NOMO-1 (cell line): Measurements from ENCODE around the gene PADI1.
"Not testable (repeated sequence)": the region's sequence is repeated elsewhere in the genome, so short reads cannot be mapped to it uniquely, and the experiment has no call there.

Source experiments
- DNase-seq, 2 experiments: peaks; one replicate each; lab custom pipeline; 2025; ENCODE audit not compliant: unreplicated experiment in 2 of 2; lab: John Stamatoyannopoulos, UW

PADI1 gene

DNA sequence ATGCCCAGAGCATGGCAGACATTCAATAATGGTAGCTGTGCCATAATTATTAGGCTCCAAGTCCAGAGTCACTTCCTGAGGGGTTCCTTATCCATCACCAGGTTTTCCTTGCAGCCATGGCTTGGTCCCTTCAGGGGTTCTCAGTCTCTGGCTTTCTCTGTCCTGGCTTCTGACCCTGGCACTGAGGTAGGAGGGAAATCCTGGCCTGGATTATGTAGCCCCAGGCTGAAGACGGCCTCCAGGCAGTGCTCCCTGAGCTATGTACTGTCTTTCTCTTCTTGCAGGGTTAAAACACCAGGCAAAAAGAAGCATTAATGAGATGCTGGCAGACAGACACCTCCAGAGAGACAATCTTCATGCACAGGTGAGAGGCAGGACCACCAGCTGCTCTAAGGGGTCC lies 34.5 kb downstream of the PADI1 start:
- DNase-seq = peak; percentile 71 to 86

DNA sequence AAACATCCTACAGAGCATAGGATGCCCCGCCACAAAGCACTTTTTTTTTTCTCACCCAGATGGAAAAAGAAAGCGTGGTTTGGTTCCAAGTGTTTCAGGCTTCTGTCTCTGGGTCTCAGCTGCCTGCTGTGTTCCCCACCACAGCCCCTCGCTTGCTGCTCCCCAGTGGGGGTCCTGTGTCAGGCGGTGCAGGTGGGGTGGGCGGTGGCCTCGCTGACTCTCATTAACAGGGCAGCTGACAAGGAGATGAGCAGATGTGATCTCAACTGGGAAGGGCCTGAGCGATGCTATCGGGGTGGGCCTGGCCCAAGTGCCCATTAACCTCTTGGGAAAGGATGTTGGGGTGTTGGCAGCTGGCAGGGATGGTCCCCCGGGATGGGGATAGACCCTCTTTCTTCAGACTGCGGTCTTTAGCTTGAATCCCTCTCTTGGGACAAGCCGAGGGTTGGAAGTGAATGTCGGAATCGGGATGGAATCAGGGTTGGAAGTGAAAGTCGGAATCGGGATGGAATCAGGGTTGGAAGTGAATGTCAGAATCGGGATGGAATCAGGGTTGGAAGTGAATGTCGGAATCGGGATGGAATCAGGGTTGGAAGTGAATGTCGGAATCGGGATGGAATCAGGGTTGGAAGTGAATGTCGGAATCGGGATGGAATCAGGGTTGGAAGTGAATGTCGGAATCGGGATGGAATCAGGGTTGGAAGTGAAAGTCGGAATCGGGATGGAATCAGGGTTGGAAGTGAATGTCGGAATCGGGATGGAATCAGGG lies 36.3 kb downstream of the PADI1 start:
- not testable (repeated sequence) for DNase-seq

GRCh38 chr1:17241780-17242074 lies 36.8 kb downstream of the PADI1 start:
- DNase-seq = not testable (repeated sequence)

- no peak for DNase-seq
Measured at GRCh38 chr1:17243274-17243673, 38.3 kb downstream of the PADI1 start.

DNA sequence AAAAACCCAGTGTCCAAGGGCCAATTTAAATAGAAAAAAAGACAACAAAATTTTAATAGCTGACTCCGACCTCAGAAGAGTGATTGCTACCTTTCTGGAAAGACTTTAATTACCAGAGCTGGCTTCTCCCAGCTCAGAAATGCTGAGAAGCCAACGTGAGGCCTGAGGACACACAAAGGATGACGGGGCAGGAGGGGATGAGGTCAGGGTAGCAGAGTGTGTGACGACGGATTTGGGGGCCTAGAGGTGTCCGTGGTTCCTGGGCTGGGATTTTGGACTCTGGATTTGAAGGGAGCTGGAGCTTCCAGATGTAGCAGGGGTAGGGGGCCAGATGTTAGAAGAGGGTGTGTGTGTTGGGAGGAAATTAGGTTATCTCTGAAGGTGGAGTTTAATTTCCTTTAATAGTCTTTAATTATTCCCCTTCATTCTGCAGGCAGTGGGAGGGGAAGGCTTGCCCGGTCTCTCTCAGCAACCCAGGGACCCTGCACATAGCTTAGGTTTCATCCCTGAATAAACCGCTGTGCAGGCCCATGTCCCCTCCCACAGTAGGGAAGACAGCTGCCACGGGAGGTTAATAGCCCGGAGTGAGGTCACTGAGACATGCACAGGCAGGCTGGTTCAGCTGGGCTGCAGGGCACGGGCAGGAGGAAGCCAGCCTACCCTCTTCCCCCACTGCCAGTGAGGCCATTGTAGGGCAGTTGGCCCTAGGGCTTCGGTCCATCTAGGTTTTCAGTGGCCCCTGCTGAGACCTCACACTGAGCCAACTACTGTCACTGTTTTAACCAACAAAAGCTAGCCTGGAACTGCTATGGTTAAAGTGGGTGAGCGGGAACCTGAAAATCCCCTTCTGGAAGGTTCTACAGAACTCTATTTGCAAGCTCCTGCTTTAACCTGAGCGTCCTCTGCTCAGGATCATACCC lies 40.2 kb downstream of the PADI1 start:
- no peak for DNase-seq

DNA sequence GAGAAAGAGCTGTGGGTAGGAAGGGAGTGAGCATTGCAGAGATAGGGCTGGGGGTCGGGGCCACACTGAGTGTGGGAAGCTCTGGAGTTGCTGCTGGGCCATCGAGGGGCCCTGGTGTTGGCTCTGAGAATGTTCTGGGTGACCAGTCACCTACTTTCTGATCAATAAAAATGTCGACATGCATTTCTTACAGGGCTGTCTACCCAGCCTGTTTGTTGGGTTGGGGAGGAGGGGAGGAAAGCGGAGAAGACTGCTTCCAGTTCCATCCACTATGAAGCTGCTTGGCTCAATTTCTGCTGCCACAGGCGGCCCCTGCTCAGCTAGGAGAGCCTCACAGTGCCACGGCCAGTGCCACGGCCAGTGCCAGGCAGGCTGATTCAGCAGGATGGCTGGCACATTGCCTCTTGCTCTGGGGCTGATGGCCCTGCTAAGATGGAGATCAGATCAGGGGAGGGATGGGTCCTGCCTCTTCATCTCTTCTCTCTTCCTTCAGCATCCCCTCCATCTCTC lies 40.9 kb downstream of the PADI1 start:
- no peak for DNase-seq

DNA sequence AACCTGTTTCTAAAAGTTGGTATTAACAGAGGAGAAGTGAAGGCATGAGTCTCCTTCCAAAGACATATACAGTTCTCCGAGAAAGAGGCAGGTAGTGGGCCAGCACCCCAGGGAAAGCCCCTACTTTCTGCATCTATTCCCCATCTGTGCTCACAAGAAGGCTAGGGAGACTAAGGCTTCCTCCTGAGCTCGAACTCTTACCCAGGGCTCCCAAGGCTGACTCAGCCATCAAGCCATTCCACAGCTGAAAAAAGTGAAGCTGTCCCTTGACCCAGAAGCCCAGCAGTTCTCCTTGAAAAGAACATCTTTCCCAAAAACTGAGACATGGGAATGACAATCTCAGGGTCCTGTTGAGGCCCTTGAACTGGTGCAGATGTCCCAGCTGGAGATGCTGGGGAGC lies 42.0 kb downstream of the PADI1 start:
- no peak for DNase-seq

GRCh38 chr1:17248781-17249180 lies 43.9 kb downstream of the PADI1 start, which contains the start of gene PADI3:
Gene PADI3, plus strand, starts transcription at chr1:17249098. Its CDS starts 40 bp downstream, at chr1:17249138.
- no peak for DNase-seq

DNA sequence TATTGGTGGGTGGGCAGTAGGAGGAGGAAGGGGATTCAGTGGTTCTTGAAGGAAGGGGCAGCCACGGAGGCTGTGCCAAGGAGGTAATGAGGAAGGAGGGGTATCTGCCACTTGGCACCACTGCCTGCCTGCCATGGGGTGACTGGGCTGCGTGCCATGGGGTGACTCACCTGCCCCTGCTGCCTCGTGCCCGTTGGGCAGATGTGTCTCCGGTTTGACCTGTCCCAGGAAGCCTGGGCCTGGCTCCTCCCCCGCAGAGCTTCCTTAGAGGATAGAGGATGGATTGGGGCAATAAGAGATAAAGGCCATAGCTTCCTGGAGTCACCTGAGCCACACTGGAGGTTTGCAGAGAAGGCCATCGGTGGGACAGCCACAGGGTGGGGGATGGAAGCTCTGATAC lies 45.7 kb downstream of the PADI1 start:
- no peak for DNase-seq

DNA sequence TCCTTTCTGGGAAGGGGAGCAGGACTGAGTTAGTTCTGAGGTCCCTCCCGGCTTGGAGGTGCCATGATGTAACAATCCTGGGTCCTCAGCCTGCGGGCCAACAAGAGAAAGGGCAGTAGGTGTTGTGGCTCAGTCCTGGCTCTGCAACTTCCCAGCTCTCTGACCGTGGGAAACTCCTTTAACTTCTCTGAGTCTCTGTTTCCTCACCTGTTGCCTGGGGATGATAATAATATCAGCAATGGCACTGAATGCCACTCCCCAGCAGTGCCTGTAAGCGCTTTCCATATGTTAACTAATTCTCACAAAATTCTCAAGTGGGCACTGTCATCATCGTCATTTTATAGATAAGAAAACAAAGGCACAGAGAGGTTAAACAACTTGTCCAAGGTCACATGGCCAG lies 46.3 kb downstream of the PADI1 start:
- DNase-seq = no peak

DNA sequence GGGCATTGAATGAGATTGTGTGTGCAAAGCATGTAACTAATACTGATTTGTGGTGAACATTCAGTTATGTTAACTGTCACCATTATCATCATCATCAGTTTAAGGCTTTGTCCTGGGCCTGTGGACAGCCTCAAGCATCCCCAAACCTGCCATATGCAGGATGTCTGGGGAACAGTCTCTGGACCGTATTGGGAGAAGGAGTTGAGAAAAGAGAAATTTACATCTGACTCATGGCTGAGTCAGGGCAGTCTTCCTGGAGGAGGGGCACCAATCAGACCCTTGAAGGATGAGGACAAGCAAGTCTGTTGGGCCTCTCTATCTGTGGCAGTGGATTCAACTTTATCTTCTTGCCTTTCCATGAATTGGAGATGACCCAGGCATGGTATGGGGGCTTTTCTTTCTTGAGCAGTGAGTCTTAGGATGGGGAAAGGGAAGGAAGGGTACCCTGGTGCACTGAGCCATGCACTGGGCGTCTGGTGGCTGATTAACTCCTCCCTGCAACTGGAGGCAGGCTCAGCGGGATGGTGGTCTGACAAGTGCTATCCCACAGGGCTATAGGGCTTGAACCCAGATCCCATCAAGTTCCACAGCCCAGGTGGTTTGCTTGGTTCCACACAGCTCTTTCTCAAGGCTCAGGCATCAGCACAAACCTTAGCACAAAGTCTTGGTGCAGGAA lies 46.9 kb downstream of the PADI1 start:
- DNase-seq = no peak

DNA sequence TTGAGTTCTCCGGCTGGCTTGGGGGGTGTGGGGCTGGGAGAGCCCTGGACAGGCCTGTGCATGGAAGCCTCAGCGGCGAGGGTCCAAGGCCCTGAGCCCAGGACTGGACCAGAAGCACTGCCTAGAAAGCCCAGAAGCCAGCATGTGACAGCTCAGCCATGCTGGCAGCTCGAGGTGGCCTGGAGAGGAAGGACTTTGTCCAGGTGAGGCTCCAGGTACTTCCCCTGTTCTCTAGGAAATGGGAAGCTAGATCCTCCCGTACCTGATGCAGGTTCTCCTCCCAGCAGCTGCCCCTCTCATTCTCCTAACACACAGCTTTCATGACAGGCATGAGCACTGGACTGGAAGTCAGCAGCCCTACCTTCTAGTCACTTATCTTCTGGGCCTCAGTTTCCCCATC lies 50.4 kb downstream of the PADI1 start:
- DNase-seq = no peak

GRCh38 chr1:17258116-17258757 lies 53.3 kb downstream of the PADI1 start:
- DNase-seq = no peak

DNA sequence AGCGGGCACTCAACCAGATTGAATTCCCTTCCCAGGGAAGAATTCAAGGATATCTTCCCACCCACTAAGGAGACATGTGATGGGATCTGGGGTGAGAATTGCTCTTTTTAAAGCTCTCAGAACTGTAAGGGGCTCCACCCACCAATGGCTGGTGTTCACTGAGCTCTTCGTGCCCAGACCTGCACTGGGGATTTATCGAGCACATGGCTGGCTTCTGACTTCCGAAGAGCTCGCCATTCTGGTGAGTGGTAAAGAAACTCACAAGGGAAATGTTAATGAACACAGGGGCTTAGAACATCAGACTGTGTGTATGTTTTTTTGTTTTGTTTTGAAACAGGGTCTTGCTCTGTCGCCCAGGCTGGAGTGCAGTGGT lies 53.8 kb downstream of the PADI1 start:
- DNase-seq = no peak

DNA sequence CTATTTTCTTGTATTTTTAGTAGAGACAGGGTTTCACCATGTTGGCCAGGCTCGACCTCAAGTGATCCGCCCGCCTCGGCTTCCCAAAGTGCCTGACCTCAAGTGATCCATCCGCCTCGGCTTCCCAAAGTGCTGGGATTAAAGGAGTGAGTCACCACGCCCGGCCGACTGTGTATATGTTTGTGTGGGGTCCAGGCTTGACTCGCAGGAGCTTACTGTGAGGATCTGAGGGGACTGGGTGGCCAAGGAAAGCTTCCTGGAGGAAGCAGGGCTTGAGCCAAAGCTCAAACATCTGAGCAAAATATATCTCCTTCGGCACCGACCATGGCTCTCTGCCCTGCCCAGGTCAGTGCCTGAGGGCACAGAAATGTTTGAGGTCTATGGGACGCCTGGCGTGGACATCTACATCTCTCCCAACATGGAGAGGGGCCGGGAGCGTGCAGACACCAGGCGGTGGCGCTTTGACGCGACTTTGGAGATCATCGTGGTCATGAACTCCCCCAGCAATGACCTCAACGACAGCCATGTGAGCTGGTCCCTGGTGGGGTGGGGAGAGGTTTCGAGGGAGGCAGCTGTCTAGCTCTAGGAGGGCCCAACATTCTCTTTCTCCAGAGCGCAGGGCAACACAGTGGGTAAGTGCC lies 54.4 kb downstream of the PADI1 start:
- DNase-seq = no peak

DNA sequence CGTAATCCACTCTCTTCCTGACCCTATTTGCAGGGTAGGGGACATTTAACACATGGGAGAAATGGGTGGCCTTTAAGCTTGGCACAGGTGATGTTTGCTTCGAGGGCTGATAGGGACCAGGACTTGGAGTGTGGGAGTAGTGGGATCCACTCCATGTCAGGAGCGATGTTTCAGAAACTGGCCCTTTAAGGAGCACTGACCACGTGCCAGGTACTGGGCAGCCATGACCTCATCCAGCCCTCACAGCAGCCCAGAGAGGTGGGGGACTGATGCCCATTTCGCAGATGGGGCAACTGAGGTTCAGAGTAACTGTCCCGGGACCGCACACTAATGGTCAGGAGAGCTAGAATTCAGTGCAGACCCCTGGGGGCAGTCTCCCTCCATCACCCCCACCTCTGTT lies 55.3 kb downstream of the PADI1 start:
- no peak for DNase-seq

DNA sequence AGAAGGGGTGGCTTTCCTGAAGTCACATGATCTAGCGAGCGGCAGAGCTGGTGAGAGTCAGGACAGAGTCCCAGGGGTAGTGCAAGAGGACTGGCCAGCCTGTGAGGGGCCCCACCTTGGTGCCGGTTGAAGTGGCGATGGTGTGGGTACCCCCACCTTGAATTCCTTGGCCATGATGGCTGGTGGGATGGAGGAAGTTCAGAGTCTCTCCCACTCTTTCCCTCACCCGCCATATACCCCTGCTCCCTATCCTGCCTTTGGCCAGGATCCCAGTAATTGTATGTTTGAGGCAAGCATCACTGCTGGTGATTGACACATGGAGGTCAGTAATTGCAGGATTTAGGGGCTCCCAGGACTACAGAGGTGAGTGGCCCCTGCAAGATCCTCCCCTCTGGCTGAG lies 55.8 kb downstream of the PADI1 start:
- DNase-seq = no peak

DNA sequence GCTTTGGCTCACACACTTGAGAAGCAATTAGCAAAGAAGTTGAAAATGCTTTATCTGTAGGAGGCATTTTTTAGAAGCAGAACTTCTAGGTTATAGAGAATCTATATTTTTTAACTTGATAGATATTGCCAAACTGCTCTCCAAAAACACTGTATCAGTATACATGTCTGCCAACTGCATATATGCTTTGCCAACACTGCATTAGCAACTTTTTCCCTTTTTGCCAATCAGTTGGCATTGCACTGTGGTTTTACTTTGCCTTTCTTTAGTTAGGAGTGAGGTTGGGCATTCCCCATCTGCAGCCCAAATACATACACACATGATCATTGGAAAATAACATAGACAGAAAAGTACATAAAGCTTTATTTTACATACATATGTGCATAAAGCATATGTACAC lies 59.0 kb downstream of the PADI1 start:
- DNase-seq = no peak

- DNase-seq = no peak
Measured at GRCh38 chr1:17264470-17264869, 59.5 kb downstream of the PADI1 start.

- no peak for DNase-seq
Measured at GRCh38 chr1:17265162-17265561, 60.2 kb downstream of the PADI1 start.
